Colon (tissue), 2 donors: ENCODE results near the gene SCFD2.
"Not testable (repeated sequence)": the region's sequence is repeated elsewhere in the genome, so short reads cannot be mapped to it uniquely, and the experiment has no call there.

ENCODE experiments used
- FAIRE-seq: peaks from 2 replicates; lab custom pipeline; 2012; peaks lifted over from hg19 to GRCh38; lab: Jason Lieb, UNC
- donor health status: control.
- donor health status: control.

SCFD2 gene

GRCh38 chr4:53365486-53366300 lies at the start of gene SCFD2:
Gene SCFD2, minus strand, starts transcription at chr4:53366061.
- FAIRE-seq: no peak

GRCh38 chr4:53409479-53409878 lies 43.6 kb upstream of the SCFD2 start:
- not testable (repeated sequence) for FAIRE-seq

GRCh38 chr4:53380221-53380620 lies 14.4 kb upstream of the SCFD2 start:
- no peak for FAIRE-seq

- no peak for FAIRE-seq
Measured at GRCh38 chr4:53378171-53378482, 12.3 kb upstream of the SCFD2 start.

GRCh38 chr4:53377319-53378170 lies 11.7 kb upstream of the SCFD2 start, which contains the start of gene FIP1L1:
Gene FIP1L1, plus strand, starts transcription at chr4:53377641. Its CDS starts 198 bp downstream, at chr4:53377839.
- no peak for FAIRE-seq

- FAIRE-seq: no peak
Measured at GRCh38 chr4:53376900-53377299, 11.0 kb upstream of the SCFD2 start.

GRCh38 chr4:53374777-53375258 lies 9.0 kb upstream of the SCFD2 start:
- no peak for FAIRE-seq

GRCh38 chr4:53371843-53372521 lies 6.1 kb upstream of the SCFD2 start:
- no peak for FAIRE-seq

GRCh38 chr4:53371049-53371448 lies 5.2 kb upstream of the SCFD2 start:
- no peak for FAIRE-seq

GRCh38 chr4:53367721-53368120 lies 1.9 kb upstream of the SCFD2 start:
- no peak for FAIRE-seq

- FAIRE-seq: no peak
Measured at GRCh38 chr4:53366301-53366716, 448 bp upstream of the SCFD2 start.

- no peak for FAIRE-seq
Measured at GRCh38 chr4:53365121-53365485, 758 bp downstream of the SCFD2 start.

- FAIRE-seq: no peak
Measured at GRCh38 chr4:53364624-53365023, 1.2 kb downstream of the SCFD2 start.

- no peak for FAIRE-seq
Measured at GRCh38 chr4:53362093-53362492, 3.8 kb downstream of the SCFD2 start.

GRCh38 chr4:53361451-53361850 lies 4.4 kb downstream of the SCFD2 start:
- no peak for FAIRE-seq

- no peak for FAIRE-seq
Measured at GRCh38 chr4:53355930-53356521, 9.8 kb downstream of the SCFD2 start.

- FAIRE-seq: no peak
Measured at GRCh38 chr4:53354012-53354722, 11.7 kb downstream of the SCFD2 start.

- FAIRE-seq: no peak
Measured at GRCh38 chr4:53349091-53349491, 16.8 kb downstream of the SCFD2 start.

GRCh38 chr4:53348046-53348445 lies 17.8 kb downstream of the SCFD2 start:
- FAIRE-seq: no peak

- FAIRE-seq: no peak
Measured at GRCh38 chr4:53346920-53347852, 18.7 kb downstream of the SCFD2 start.
